LNCaP clone FGC (cell line): Measurements from ENCODE around the gene CDC42EP5.

ENCODE experiments used
- DNase-seq: peaks from one replicate; pipeline ENCODE4 v3.0.0-alpha.2; 2011; ENCODE audit warnings: low read depth
- H3K4me3 ChIP-seq: 2 replicates; pipeline ENCODE4 v1.5.1; 2011; ENCODE audit warnings: mild to moderate bottlenecking, low read depth, low read length, control low read depth
- TF ChIP-seq, protein P1 (sequence below): IDR thresholded peaks from 2 replicates; pipeline ENCODE4 v1.5.1; 2012; ENCODE audit warnings: mild to moderate bottlenecking; ENCODE audit not compliant: control insufficient read depth, insufficient read depth; ENCODE audit errors: extremely low read depth

The CDC42EP5 gene

DNA sequence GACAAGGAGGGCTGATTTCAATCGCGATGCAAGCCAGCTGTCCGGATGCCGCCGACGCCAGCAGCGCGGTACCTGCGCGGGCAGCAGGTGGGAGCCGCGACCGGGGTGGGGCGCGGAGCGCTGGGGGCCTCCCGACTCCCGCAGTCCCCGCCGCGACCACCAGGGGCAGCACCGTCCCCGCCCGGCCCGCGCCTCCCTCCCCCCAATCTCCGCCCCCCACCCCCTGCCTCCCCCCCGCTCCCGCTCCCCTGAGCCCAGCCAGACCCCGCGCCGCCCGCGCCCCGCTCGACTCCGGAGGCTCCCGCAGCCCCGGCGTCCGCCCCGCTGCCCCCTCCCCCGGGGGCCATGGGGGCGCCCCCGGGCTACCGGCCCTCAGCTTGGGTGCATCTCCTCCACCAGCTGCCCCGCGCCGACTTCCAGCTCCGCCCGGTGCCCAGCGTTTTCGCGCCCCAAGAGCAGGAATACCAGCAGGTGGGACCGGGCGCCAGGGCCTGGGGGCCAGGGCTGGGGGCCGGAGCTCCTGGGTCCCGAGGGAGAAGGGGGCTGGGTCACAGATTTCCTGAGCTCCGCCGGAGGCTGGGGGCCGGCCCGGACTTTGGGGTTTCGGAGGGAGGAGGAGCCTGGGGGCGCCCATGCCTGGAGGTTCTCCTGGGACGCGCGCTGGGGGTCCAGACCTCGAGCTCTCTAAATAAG lies 57.7 kb downstream of the CDC42EP5 start, which contains the start of gene TTYH1:
TSS of gene TTYH1 (plus strand) at position 257 of the 693 bp plus-strand sequence. CDS start at position 346, 89 bp downstream.
- TF ChIP-seq, protein P1, sequence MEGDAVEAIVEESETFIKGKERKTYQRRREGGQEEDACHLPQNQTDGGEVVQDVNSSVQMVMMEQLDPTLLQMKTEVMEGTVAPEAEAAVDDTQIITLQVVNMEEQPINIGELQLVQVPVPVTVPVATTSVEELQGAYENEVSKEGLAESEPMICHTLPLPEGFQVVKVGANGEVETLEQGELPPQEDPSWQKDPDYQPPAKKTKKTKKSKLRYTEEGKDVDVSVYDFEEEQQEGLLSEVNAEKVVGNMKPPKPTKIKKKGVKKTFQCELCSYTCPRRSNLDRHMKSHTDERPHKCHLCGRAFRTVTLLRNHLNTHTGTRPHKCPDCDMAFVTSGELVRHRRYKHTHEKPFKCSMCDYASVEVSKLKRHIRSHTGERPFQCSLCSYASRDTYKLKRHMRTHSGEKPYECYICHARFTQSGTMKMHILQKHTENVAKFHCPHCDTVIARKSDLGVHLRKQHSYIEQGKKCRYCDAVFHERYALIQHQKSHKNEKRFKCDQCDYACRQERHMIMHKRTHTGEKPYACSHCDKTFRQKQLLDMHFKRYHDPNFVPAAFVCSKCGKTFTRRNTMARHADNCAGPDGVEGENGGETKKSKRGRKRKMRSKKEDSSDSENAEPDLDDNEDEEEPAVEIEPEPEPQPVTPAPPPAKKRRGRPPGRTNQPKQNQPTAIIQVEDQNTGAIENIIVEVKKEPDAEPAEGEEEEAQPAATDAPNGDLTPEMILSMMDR = no peak
- no peak for DNase-seq
- no peak within 1 kb of the TSS for H3K4me3 ChIP-seq
